ENCODE results near the gene PLXNA2.

PLXNA2 gene

GRCh38 chr1:208030288-208031091 lies 213.7 kb downstream of the PLXNA2 start:
- Mint-ChIP-seq H3K27ac (peak overlapping the region in 1 of 2 donors; percentile 60), H3K4me3 (no peak overlapping the region), H3K4me1 (no peaks in the 10 kb centered on the region), H3K9me3 (no peaks in the 10 kb centered on the region), H3K27me3 (no peaks in the 10 kb centered on the region)
- no peak for DNase-seq
- ATAC-seq: no peak

- Mint-ChIP-seq H3K27me3 (no peaks in the 10 kb centered on the region), H3K27ac (peak overlapping the region in 1 of 2 donors; percentile 60), H3K4me3 (no peak overlapping the region), H3K9me3 (no peaks in the 10 kb centered on the region), H3K4me1 (no peaks in the 10 kb centered on the region)
- no peak for ATAC-seq
- no peak for DNase-seq
These were observed 214.6 kb downstream of the PLXNA2 start for GRCh38 chr1:208029381-208030287.

GRCh38 chr1:208028526-208028925 lies 215.7 kb downstream of the PLXNA2 start:
- no peaks in the 10 kb centered on the region for H3K9me3 Mint-ChIP-seq
- no peak overlapping the region for H3K27ac Mint-ChIP-seq
- no peak overlapping the region for H3K4me3 Mint-ChIP-seq
- no peaks in the 10 kb centered on the region for H3K4me1 Mint-ChIP-seq
- DNase-seq (no peak), ATAC-seq (no peak)
- no peaks in the 10 kb centered on the region for H3K27me3 Mint-ChIP-seq

GRCh38 chr1:208027861-208028260 lies 216.3 kb downstream of the PLXNA2 start:
- no peaks in the 10 kb centered on the region for H3K27me3 Mint-ChIP-seq
- H3K27ac Mint-ChIP-seq: no peak overlapping the region
- no peak for DNase-seq
- H3K9me3 Mint-ChIP-seq: no peaks in the 10 kb centered on the region
- no peak for ATAC-seq
- no peaks in the 10 kb centered on the region for H3K4me1 Mint-ChIP-seq
- H3K4me3 Mint-ChIP-seq: no peak overlapping the region

GRCh38 chr1:208026880-208027438 lies 217.2 kb downstream of the PLXNA2 start:
- ATAC-seq (no peak), DNase-seq (no peak)
- Mint-ChIP-seq H3K9me3 (no peaks in the 10 kb centered on the region), H3K27ac (no peak overlapping the region), H3K4me3 (no peak overlapping the region), H3K27me3 (no peaks in the 10 kb centered on the region), H3K4me1 (no peaks in the 10 kb centered on the region)

- H3K9me3 Mint-ChIP-seq: no peaks in the 10 kb centered on the region
- DNase-seq: no peak
- no peaks in the 10 kb centered on the region for H3K4me1 Mint-ChIP-seq
- no peaks in the 10 kb centered on the region for H3K27me3 Mint-ChIP-seq
- H3K4me3 Mint-ChIP-seq: no peak overlapping the region
- ATAC-seq: no peak
- no peak overlapping the region for H3K27ac Mint-ChIP-seq
These were observed 219.2 kb downstream of the PLXNA2 start for GRCh38 chr1:208025031-208025430.

- Mint-ChIP-seq H3K4me1 (no peaks in the 10 kb centered on the region), H3K27ac (no peak overlapping the region)
These were observed 219.8 kb downstream of the PLXNA2 start for GRCh38 chr1:208024406-208024805.

GRCh38 chr1:208019257-208019656 lies 224.9 kb downstream of the PLXNA2 start:
- H3K4me1 Mint-ChIP-seq: no peaks in the 10 kb centered on the region
- no peaks in the 10 kb centered on the region for H3K9me3 Mint-ChIP-seq
- no peak for DNase-seq
- H3K27ac Mint-ChIP-seq: no peak overlapping the region
- H3K4me3 Mint-ChIP-seq: no peak overlapping the region
- no peaks in the 10 kb centered on the region for H3K27me3 Mint-ChIP-seq
- ATAC-seq: no peak

More at GRCh38 chr1:208024406-208024805, 219.8 kb downstream of the PLXNA2 start:
- ATAC-seq (no peak), DNase-seq (no peak)
- no peaks in the 10 kb centered on the region for H3K27me3 Mint-ChIP-seq
- H3K9me3 Mint-ChIP-seq: no peaks in the 10 kb centered on the region
- H3K4me3 Mint-ChIP-seq: no peak overlapping the region

GRCh38 chr1:208015255-208015654 lies 228.9 kb downstream of the PLXNA2 start:
- no peaks in the 10 kb centered on the region for H3K4me1 Mint-ChIP-seq
- no peak overlapping the region for H3K27ac Mint-ChIP-seq
- DNase-seq: no peak
- no peaks in the 10 kb centered on the region for H3K27me3 Mint-ChIP-seq
- H3K4me3 Mint-ChIP-seq: no peak overlapping the region
- ATAC-seq: no peak
- no peaks in the 10 kb centered on the region for H3K9me3 Mint-ChIP-seq

- H3K4me3 Mint-ChIP-seq: no peak overlapping the region
- H3K4me1 Mint-ChIP-seq: no peaks in the 10 kb centered on the region
- no peak for DNase-seq
- no peak for ATAC-seq
- no peak overlapping the region for H3K27ac Mint-ChIP-seq
- H3K27me3 Mint-ChIP-seq: no peaks in the 10 kb centered on the region
- H3K9me3 Mint-ChIP-seq: no peaks in the 10 kb centered on the region
These were observed 231.0 kb downstream of the PLXNA2 start for GRCh38 chr1:208013210-208013609.

GRCh38 chr1:208012721-208013120 lies 231.5 kb downstream of the PLXNA2 start:
- no peaks in the 10 kb centered on the region for H3K27me3 Mint-ChIP-seq
- no peaks in the 10 kb centered on the region for H3K9me3 Mint-ChIP-seq
- ATAC-seq (no peak), DNase-seq (no peak)
- H3K4me3 Mint-ChIP-seq: no peak overlapping the region
- H3K27ac Mint-ChIP-seq: no peak overlapping the region
- H3K4me1 Mint-ChIP-seq: no peaks in the 10 kb centered on the region

- no peak overlapping the region for H3K4me3 Mint-ChIP-seq
- H3K27me3 Mint-ChIP-seq: no peaks in the 10 kb centered on the region
- no peaks in the 10 kb centered on the region for H3K4me1 Mint-ChIP-seq
- DNase-seq: no peak
- H3K9me3 Mint-ChIP-seq: no peaks in the 10 kb centered on the region
- H3K27ac Mint-ChIP-seq: no peak overlapping the region
- no peak for ATAC-seq
These were observed 233.6 kb downstream of the PLXNA2 start for GRCh38 chr1:208010487-208011071.

GRCh38 chr1:208009706-208010444 lies 234.3 kb downstream of the PLXNA2 start:
- no peaks in the 10 kb centered on the region for H3K9me3 Mint-ChIP-seq
- no peak overlapping the region for H3K4me3 Mint-ChIP-seq
- DNase-seq: no peak
- no peak for ATAC-seq
- no peak overlapping the region for H3K27ac Mint-ChIP-seq
- H3K27me3 Mint-ChIP-seq: no peaks in the 10 kb centered on the region
- no peaks in the 10 kb centered on the region for H3K4me1 Mint-ChIP-seq

- H3K27me3 Mint-ChIP-seq: no peaks in the 10 kb centered on the region
- no peaks in the 10 kb centered on the region for H3K9me3 Mint-ChIP-seq
- no peak overlapping the region for H3K27ac Mint-ChIP-seq
- no peaks in the 10 kb centered on the region for H3K4me1 Mint-ChIP-seq
- H3K4me3 Mint-ChIP-seq: no peak overlapping the region
- ATAC-seq (no peak), DNase-seq (no peak)
These were observed 234.9 kb downstream of the PLXNA2 start for GRCh38 chr1:208009303-208009702.

- Mint-ChIP-seq H3K4me3 (no peak overlapping the region), H3K4me1 (no peaks in the 10 kb centered on the region), H3K27ac (no peak overlapping the region), H3K9me3 (no peaks in the 10 kb centered on the region), H3K27me3 (no peaks in the 10 kb centered on the region)
- DNase-seq (no peak), ATAC-seq (no peak)
These were observed 235.7 kb downstream of the PLXNA2 start for GRCh38 chr1:208008534-208008933.

Measured in stimulated activated naive CD8-positive, alpha-beta T cell treated with anti-CD3 and anti-CD28 coated beads, Interleukin-15, amount 100 ng/mL, for 72 hours (primary cell).